IPS-11a (cell line): Measurements from ENCODE around the gene DIRAS2.
"Not testable (repeated sequence)": the region's sequence is repeated elsewhere in the genome, so short reads cannot be mapped to it uniquely, and the experiment has no call there.

Experiments
- H3K4me3 ChIP-seq: one replicate; pipeline ENCODE4 v1.5.1; 2013; ENCODE audit warnings: low read depth, low read length, control low read depth

The DIRAS2 gene

GRCh38 chr9:90642570-90643539 lies at the start of gene DIRAS2:
Gene DIRAS2 (minus strand): TSS chr9:90642824. CDS start chr9:90613827, 28,997 bp downstream.
- H3K4me3 ChIP-seq = peak within 1 kb of the TSS; percentile 40

- H3K4me3 ChIP-seq = no peak overlapping the region
Measured at GRCh38 chr9:90684736-90685135, 42.1 kb upstream of the DIRAS2 start.

- no peak overlapping the region for H3K4me3 ChIP-seq
Measured at GRCh38 chr9:90684106-90684505, 41.5 kb upstream of the DIRAS2 start.

GRCh38 chr9:90680534-90680933 lies 37.9 kb upstream of the DIRAS2 start:
- H3K4me3 ChIP-seq = no peak overlapping the region

GRCh38 chr9:90665072-90665471 lies 22.4 kb upstream of the DIRAS2 start:
- H3K4me3 ChIP-seq = no peak overlapping the region

- no peak overlapping the region for H3K4me3 ChIP-seq
Measured at GRCh38 chr9:90659650-90660364, 17.2 kb upstream of the DIRAS2 start.

- no peak overlapping the region for H3K4me3 ChIP-seq
Measured at GRCh38 chr9:90658783-90659182, 16.2 kb upstream of the DIRAS2 start.

GRCh38 chr9:90658181-90658580 lies 15.6 kb upstream of the DIRAS2 start:
- H3K4me3 ChIP-seq = no peak overlapping the region

- not testable (repeated sequence) for H3K4me3 ChIP-seq
Measured at GRCh38 chr9:90656876-90657275, 14.3 kb upstream of the DIRAS2 start.

GRCh38 chr9:90651246-90651645 lies 8.6 kb upstream of the DIRAS2 start:
- no peak overlapping the region for H3K4me3 ChIP-seq

- H3K4me3 ChIP-seq = no peak overlapping the region
Measured at GRCh38 chr9:90647843-90648242, 5.2 kb upstream of the DIRAS2 start.

GRCh38 chr9:90645721-90646120 lies 3.1 kb upstream of the DIRAS2 start:
- no peak overlapping the region for H3K4me3 ChIP-seq

GRCh38 chr9:90641884-90642487 lies 638 bp downstream of the DIRAS2 start:
- peak overlapping the region; percentile 40 for H3K4me3 ChIP-seq

GRCh38 chr9:90641086-90641485 lies 1.5 kb downstream of the DIRAS2 start:
- no peak overlapping the region for H3K4me3 ChIP-seq

- no peak overlapping the region for H3K4me3 ChIP-seq
Measured at GRCh38 chr9:90640361-90640760, 2.3 kb downstream of the DIRAS2 start.

- H3K4me3 ChIP-seq = no peak overlapping the region
Measured at GRCh38 chr9:90637626-90638025, 5.0 kb downstream of the DIRAS2 start.

GRCh38 chr9:90632647-90633207 lies 9.9 kb downstream of the DIRAS2 start:
- H3K4me3 ChIP-seq = no peak overlapping the region

- H3K4me3 ChIP-seq = no peak overlapping the region
Measured at GRCh38 chr9:90631964-90632363, 10.7 kb downstream of the DIRAS2 start.

GRCh38 chr9:90629991-90630390 lies 12.6 kb downstream of the DIRAS2 start:
- H3K4me3 ChIP-seq = no peak overlapping the region

- H3K4me3 ChIP-seq = no peak overlapping the region
Measured at GRCh38 chr9:90629354-90629753, 13.3 kb downstream of the DIRAS2 start.

- H3K4me3 ChIP-seq = no peak overlapping the region
Measured at GRCh38 chr9:90616806-90617205, 25.8 kb downstream of the DIRAS2 start.
